GM12878 (cell line): Measurements from ENCODE around the gene TMEM88. TPM values are rescaled to one million over a fixed set of nuclear protein-coding genes. Genes with fewer than 3 reads are reported as not detected.
"Not testable (repeated sequence)": the region's sequence is repeated elsewhere in the genome, so short reads cannot be mapped to it uniquely, and the experiment has no call there.

Experiments
- ATAC-seq: fragments of 200-7000 bp; cut with Tn5 transposase; 3 replicates; pipeline ENCODE4 v1.9.1; 2020; ENCODE audit warnings: mild to moderate bottlenecking, moderate library complexity
- BruUV-seq: library from RNA; stranded (reverse); fragments of 400-500 nt; replicated peaks from 2 replicates; lab custom pipeline; 2021; lab: Mats Ljungman, UMichigan
- CTCF ChIA-PET: fragments of 300-600 bp; sonication (Branson Sonifier 250); formaldehyde crosslinking; extraction: SDS; loops from one replicate; lab custom pipeline; 2021; ENCODE audit warnings: inconsistent platforms; lab: Yijun Ruan, JAX
- POLR2A ChIA-PET: fragments of 350-600 bp; formaldehyde crosslinking; extraction: SDS; loops from one replicate; lab custom pipeline; 2021; ENCODE audit warnings: inconsistent platforms; lab: Charles Lee
- RAD21 ChIA-PET: fragments of 300-600 bp; sonication (Branson Sonifier 250); formaldehyde crosslinking; loops from one replicate; lab custom pipeline; 2023; ENCODE audit warnings: antibody characterized with exemption; ENCODE audit not compliant: unreplicated experiment; lab: Charles Lee
- SMC1A ChIA-PET: fragments of 300-600 bp; sonication (Branson Sonifier 250); formaldehyde crosslinking; loops from one replicate; lab custom pipeline; 2023; ENCODE audit not compliant: unreplicated experiment, uncharacterized antibody; lab: Charles Lee
- DNase-seq: peaks from one replicate; pipeline ENCODE4 v3.0.0-alpha.2; 2011; ENCODE audit warnings: low read depth, low spot score
- FAIRE-seq: peaks from 3 replicates; lab custom pipeline; 2011; peaks lifted over from hg19 to GRCh38; lab: Jason Lieb, UNC
- H2AFZ ChIP-seq: 2 replicates; pipeline ENCODE4 v1.6.0; 2011; ENCODE audit warnings: low read depth, low read length, control low read depth; ENCODE audit not compliant: control insufficient read depth
- H3K27ac ChIP-seq: 2 replicates; pipeline ENCODE4 v1.5.1; 2011; ENCODE audit warnings: control low read depth; ENCODE audit not compliant: control insufficient read depth, insufficient read depth
- H3K27me3 ChIP-seq, 2 experiments: replicated peaks in 1 of 2; 2 replicates each; pipeline versions ENCODE4 v1.6.0 to v1.6.1; 2011; ENCODE audit warnings: low read length in 1 of 2; ENCODE audit not compliant: control insufficient read depth in 2 of 2, insufficient read depth in 2 of 2
- H3K36me3 ChIP-seq, 2 experiments: 2 replicates each; pipeline ENCODE4 v1.5.1; 2011; ENCODE audit warnings: low read length in 1 of 2; ENCODE audit not compliant: control insufficient read depth in 2 of 2, insufficient read depth in 2 of 2
- H3K4me1 ChIP-seq: 2 replicates; pipeline ENCODE4 v1.6.1; 2011; ENCODE audit warnings: mild to moderate bottlenecking, low read length, moderate library complexity, mixed read lengths; ENCODE audit not compliant: control insufficient read depth, insufficient read depth
- H3K4me2 ChIP-seq: 2 replicates; pipeline ENCODE4 v1.6.0; 2011; ENCODE audit warnings: control low read depth; ENCODE audit not compliant: control insufficient read depth, insufficient read depth
- H3K4me3 ChIP-seq: fragments of 200-600 bp; sonication (generic); 2 replicates; pipeline ENCODE4 v1.5.1; 2016
- H3K79me2 ChIP-seq: 2 replicates; pipeline ENCODE4 v1.6.0; 2011; ENCODE audit warnings: low read length; ENCODE audit not compliant: control insufficient read depth, insufficient read depth
- H3K9ac ChIP-seq: 2 replicates; pipeline ENCODE4 v1.8.0; 2011; ENCODE audit warnings: low read length, control low read depth, mixed read lengths; ENCODE audit not compliant: control insufficient read depth, insufficient read depth
- H3K9me3 ChIP-seq: replicated peaks from 3 replicates; pipeline ENCODE4 v1.5.1; 2011; ENCODE audit warnings: mild to moderate bottlenecking, low read length; ENCODE audit not compliant: control insufficient read depth, insufficient read depth
- H4K20me1 ChIP-seq: 2 replicates; pipeline ENCODE4 v1.6.0; 2011; ENCODE audit not compliant: control insufficient read depth, insufficient read depth
- BACH1 ChIP-seq: fragments of 450-650 bp; IDR thresholded peaks from 2 replicates; pipeline ENCODE4 v1.6.1; 2017; ENCODE audit warnings: mild to moderate bottlenecking, borderline replicate concordance
- BCL11A ChIP-seq: IDR thresholded peaks from 2 replicates; pipeline ENCODE4 v1.6.1; 2011; ENCODE audit warnings: low read depth, low read length
- EED ChIP-seq: sonication (generic); IDR thresholded peaks from 2 replicates; pipeline ENCODE4 v1.6.1; 2016; ENCODE audit warnings: antibody characterized with exemption, low read depth
- ELK1 ChIP-seq: IDR thresholded peaks from 2 replicates; pipeline ENCODE4 v1.6.1; 2012; ENCODE audit warnings: low read depth, low read length, improper control_type of control experiment
- HDAC2 ChIP-seq: fragments of 200-600 bp; sonication (generic); IDR thresholded peaks from 2 replicates; pipeline ENCODE4 v1.6.1; 2017
- IRF5 ChIP-seq: fragments of 450-650 bp; IDR thresholded peaks from 2 replicates; pipeline ENCODE4 v1.6.1; 2017; ENCODE audit warnings: borderline replicate concordance
- NR2F1 ChIP-seq: fragments of 450-650 bp; conservative IDR thresholded peaks from 2 replicates; pipeline ENCODE4 v1.6.1; 2017; ENCODE audit warnings: mild to moderate bottlenecking
- NRF1 ChIP-seq: conservative IDR thresholded peaks from 2 replicates; pipeline ENCODE4 v1.6.1; 2011; ENCODE audit warnings: mild to moderate bottlenecking, low read depth, low read length, improper control_type of control experiment
- RB1 ChIP-seq: fragments of 450-650 bp; formaldehyde crosslinking; IDR thresholded peaks from 2 replicates; pipeline ENCODE4 v1.6.1; 2017; ENCODE audit warnings: mild to moderate bottlenecking, borderline replicate concordance
- SMARCA5 ChIP-seq: fragments of 450-650 bp; IDR thresholded peaks from 2 replicates; pipeline ENCODE4 v1.6.1; 2017; ENCODE audit warnings: mild to moderate bottlenecking
- SREBF2 ChIP-seq: IDR thresholded peaks from 2 replicates; pipeline ENCODE4 v1.6.1; 2012; ENCODE audit warnings: mild to moderate bottlenecking, low read length
- TAF1 ChIP-seq: IDR thresholded peaks from 2 replicates; pipeline ENCODE4 v1.6.1; 2011; ENCODE audit warnings: mild to moderate bottlenecking, low read depth, low read length, borderline replicate concordance
- WGBS: methylation state at CpG from one replicate; pipeline ENCODE4 v1.1.6; 2016; ENCODE audit warnings: low lambda C conversion rate; ENCODE audit not compliant: insufficient replicate concordance, insufficient coverage; ENCODE audit errors: missing lambda C conversion rate; 5-methylcytosine and 5-hydroxymethylcytosine counted together
- in situ Hi-C: fragments of 300-500 bp; cut with MboI; formaldehyde crosslinking; loops from 9 replicates; pipeline ENCODE4 v1.14.3; 2018; ENCODE audit warnings: mixed read lengths
- intact Hi-C: fragments of 100-400 bp; cut with micrococcal nuclease; formaldehyde crosslinking; loops from one replicate; pipeline ENCODE4 v1.14.2; 2022; ENCODE audit not compliant: unreplicated experiment
- polyA plus RNA-seq, 11 experiments: library from polyadenylated mRNA; depleted of rRNA in 4 of 11; unstranded in 6 of 11; stranded (reverse) in 5 of 11; fragments of >200 nt; fragmentation: Nextera tagmentation in 4 of 11; fragmentation: Illumina TruSeq in 1 of 11; extraction: Ambion mirVana in 4 of 11; extraction: Trizol in 1 of 11; gene quantifications; 1 replicate in 1 of 11; 2 replicates in 10 of 11; pipeline versions ENCODE4 v1.2.1 to v1.2.3, GENCODE V29; 2011 to 2016; ENCODE audit warnings: inconsistent platforms in 2 of 11, missing spikeins in 2 of 11, low read depth in 1 of 11
- total RNA-seq, 4 experiments: library from RNA; depleted of rRNA in 3 of 4; stranded (reverse); fragments of >200 nt in 3 of 4; fragmentation: Illumina TruSeq in 1 of 4; extraction: Trizol in 1 of 4; gene quantifications; 2 replicates each; pipeline versions ENCODE4 v1.2.1 to v1.2.3, GENCODE V29; 2013 to 2021

The TMEM88 gene
- total and polyA plus RNA-seq, 10 of the 15 experiments (the other 5 are each of a cell fraction or from before 2014, with no cell fraction given): 0.21 to 2.2 (median 0.62) TPM; not detected in 5

- H3K4me1 ChIP-seq, H3K79me2 ChIP-seq, H3K36me3 ChIP-seq, H3K27me3 ChIP-seq, BruUV-seq, DNase-seq, H4K20me1 ChIP-seq, ATAC-seq, H3K4me2 ChIP-seq, H2AFZ ChIP-seq, H3K27ac ChIP-seq, FAIRE-seq, H3K9me3 ChIP-seq, H3K9ac ChIP-seq, H3K4me3 ChIP-seq: not testable (repeated sequence)
- in situ Hi-C loops: loop anchor here (5.0 kb wide), 1 partner anchor 123 kb away; no protein-coding TSS in a partner anchor
- ChIA-PET SMC1A (interaction anchor here (0.7 to 3.6 kb wide), 13 partner anchors 12 to 193 kb away, joined by 3 to 41 read pairs (median 6); partner anchors contain the start of genes CNTROB, RNF227 and TRAPPC1), CTCF (interaction anchor here (1.0 to 15.5 kb wide), 16 partner anchors 13 to 196 kb away, joined by 3 to 308 read pairs (median 6); partner anchors contain the start of genes CNTROB and TRAPPC1), RAD21 (interaction anchor here (0.9 to 7.4 kb wide), 9 partner anchors 20 to 193 kb away, joined by 3 to 65 read pairs (median 4); no protein-coding TSS in a partner anchor), POLR2A (interaction anchor here (0.7 kb wide), 1 partner anchor 26 kb away, joined by 3 read pairs; no protein-coding TSS in a partner anchor)
- WGBS: 93% methylated on average over 5 of the region's 5 CpGs
- intact Hi-C loops: loop anchor here (5.0 kb wide), 2 partner anchors 33 to 178 kb away; no protein-coding TSS in a partner anchor
These were observed 9.5 kb downstream of the TMEM88 start for GRCh38 chr17:7864384-7864783.

- H3K36me3 ChIP-seq: peaks cover 0 to 4% of the 10 kb centered on the region in 2 experiments; a peak in 1 of 4 replicates
- H3K27ac ChIP-seq: no peak overlapping the region
- 78% methylated on average over 5 of the region's 5 CpGs for WGBS
- no peaks in the 10 kb centered on the region for H3K9me3 ChIP-seq
- no peaks in the 10 kb centered on the region for H3K27me3 ChIP-seq
- no TSS peak for BruUV-seq
- no peaks in the 10 kb centered on the region for H3K4me1 ChIP-seq
- TF ChIP-seq NRF1 (no peak), TAF1 (no peak), IRF5 (no peak), BACH1 (no peak), HDAC2 (no peak), NR2F1 (no peak), SMARCA5 (no peak), EED (no peak), ELK1 (no peak), BCL11A (no peak), RB1 (no peak), SREBF2 (no peak)
- ATAC-seq (no peak), FAIRE-seq (no peak), DNase-seq (no peak)
- ChIA-PET POLR2A (interaction anchor here (0.5 to 0.7 kb wide), 4 partner anchors 117 to 842 kb away, joined by 3 to 5 read pairs (median 4); partner anchors contain the start of gene BCL6B), CTCF (interaction anchor here (0.7 to 15.5 kb wide), 10 partner anchors 12 to 195 kb away, joined by 3 to 308 read pairs (median 4); partner anchors contain the start of genes CNTROB and TRAPPC1), RAD21 (interaction anchor here (1.1 to 7.4 kb wide), 2 partner anchors 50 to 123 kb away, joined by 3 to 65 read pairs; no protein-coding TSS in a partner anchor), SMC1A (interaction anchor here (0.9 to 2.7 kb wide), 7 partner anchors 18 to 118 kb away, joined by 3 to 12 read pairs (median 5); partner anchors contain the start of gene KDM6B)
- no peak overlapping the region for H3K9ac ChIP-seq
- H2AFZ ChIP-seq: no peak overlapping the region
- no peaks in the 10 kb centered on the region for H4K20me1 ChIP-seq
- intact Hi-C loops: loop anchor here (5.0 kb wide), 2 partner anchors 32 to 177 kb away; no protein-coding TSS in a partner anchor
- H3K79me2 ChIP-seq: no peaks in the 10 kb centered on the region
- in situ Hi-C loops: loop anchor here (5.0 kb wide), 1 partner anchor 122 kb away; no protein-coding TSS in a partner anchor
- no peak overlapping the region for H3K4me3 ChIP-seq
- H3K4me2 ChIP-seq: no peak overlapping the region
These were observed 10.3 kb downstream of the TMEM88 start for GRCh38 chr17:7864995-7865650.
